ENCODE data around the gene SACM1L.

SACM1L gene

DNA sequence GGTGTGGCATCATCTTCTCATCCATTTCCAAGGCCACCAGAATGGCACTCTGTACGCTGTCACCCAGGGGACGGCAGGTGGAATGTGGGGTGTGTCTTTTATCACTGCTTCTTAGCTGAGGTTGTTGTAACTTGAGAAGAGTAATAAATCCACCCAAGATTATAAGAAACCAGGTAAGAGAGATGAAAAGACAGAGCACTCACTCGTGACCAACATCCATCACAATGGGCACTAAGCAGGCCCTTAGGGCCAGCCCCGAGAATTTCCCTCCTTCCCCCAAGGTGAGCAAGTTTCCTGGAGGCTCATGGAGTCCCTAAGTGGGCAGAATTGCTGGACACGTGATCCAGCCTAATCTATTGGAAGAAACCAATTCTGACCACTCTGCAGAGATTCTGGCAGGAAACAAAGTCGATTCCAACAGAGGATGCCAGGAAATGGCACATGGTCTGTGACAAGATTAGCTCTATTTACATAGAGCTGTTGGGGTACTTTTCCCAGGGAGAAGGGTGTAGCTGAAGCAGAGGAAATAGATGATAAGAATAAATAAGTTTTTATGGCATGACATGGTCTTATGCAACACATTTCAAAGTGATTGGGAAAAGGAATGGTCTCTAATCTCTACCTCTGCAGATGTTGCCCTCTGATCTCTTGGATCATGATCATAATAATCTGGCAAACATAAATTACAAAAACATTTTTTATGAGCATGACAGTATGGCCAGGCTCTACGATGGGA is 84.7 kb downstream of the SACM1L start:
- no peak for DNase-seq (ENCODE audit: low read depth)
- H3K4me3 ChIP-seq (ENCODE audit: low read length): no peak overlapping the region
- TF ChIP-seq, protein P1, sequence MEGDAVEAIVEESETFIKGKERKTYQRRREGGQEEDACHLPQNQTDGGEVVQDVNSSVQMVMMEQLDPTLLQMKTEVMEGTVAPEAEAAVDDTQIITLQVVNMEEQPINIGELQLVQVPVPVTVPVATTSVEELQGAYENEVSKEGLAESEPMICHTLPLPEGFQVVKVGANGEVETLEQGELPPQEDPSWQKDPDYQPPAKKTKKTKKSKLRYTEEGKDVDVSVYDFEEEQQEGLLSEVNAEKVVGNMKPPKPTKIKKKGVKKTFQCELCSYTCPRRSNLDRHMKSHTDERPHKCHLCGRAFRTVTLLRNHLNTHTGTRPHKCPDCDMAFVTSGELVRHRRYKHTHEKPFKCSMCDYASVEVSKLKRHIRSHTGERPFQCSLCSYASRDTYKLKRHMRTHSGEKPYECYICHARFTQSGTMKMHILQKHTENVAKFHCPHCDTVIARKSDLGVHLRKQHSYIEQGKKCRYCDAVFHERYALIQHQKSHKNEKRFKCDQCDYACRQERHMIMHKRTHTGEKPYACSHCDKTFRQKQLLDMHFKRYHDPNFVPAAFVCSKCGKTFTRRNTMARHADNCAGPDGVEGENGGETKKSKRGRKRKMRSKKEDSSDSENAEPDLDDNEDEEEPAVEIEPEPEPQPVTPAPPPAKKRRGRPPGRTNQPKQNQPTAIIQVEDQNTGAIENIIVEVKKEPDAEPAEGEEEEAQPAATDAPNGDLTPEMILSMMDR (IDR thresholded peaks at IDR 0.05; ENCODE audit: insufficient read depth, low read depth, low read length, missing control alignments): no peak

DNA sequence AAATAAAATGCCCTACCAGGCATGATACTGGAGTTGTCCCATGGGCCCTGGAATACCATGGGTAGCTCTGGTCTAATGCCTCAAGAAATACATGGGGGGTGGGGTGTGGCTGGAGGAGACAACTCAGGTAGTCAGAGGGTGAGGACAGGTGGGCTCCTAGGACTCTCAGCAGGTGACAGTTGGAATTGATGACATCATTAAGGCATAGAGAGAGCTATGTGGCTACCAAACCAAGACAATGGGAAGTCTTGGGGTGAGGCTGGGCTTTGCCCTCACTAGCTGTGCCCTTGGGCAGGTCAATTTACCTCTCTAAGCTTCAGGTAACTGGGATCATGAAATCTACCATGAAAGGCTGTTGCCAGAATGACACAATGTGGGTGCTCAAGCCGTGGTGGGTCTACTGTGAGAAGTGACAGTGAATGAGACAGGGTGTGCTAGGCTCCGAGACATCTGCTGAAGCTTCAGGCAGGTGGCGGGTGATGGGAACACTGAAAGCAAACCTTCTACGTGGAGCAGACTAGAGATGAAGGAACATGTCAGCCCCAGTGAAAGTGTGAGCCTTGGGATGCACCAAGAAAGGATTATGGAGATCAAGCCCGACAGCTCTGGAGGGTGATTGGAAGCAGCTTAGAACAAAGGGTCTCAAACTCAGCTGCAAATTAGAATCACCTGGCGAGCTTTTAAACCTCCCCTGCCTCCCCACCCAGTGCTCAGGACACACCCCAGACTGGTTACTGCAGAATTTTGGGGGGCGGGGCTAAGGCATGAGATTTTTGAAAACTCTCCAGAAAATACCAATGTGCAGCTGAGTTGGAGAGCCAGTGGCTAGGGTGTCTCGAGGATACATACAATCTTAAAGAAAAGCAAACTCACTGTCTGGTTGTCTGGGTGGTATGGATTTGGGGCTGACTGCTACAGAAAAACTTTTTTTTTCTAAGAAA is 85.7 kb downstream of the SACM1L start:
- H3K4me3 ChIP-seq (ENCODE audit: low read length): no peak overlapping the region
- DNase-seq (ENCODE audit: low read depth): no peak
- TF ChIP-seq, protein P1 (IDR thresholded peaks at IDR 0.05; ENCODE audit: insufficient read depth, low read depth, low read length, missing control alignments): no peak

DNA sequence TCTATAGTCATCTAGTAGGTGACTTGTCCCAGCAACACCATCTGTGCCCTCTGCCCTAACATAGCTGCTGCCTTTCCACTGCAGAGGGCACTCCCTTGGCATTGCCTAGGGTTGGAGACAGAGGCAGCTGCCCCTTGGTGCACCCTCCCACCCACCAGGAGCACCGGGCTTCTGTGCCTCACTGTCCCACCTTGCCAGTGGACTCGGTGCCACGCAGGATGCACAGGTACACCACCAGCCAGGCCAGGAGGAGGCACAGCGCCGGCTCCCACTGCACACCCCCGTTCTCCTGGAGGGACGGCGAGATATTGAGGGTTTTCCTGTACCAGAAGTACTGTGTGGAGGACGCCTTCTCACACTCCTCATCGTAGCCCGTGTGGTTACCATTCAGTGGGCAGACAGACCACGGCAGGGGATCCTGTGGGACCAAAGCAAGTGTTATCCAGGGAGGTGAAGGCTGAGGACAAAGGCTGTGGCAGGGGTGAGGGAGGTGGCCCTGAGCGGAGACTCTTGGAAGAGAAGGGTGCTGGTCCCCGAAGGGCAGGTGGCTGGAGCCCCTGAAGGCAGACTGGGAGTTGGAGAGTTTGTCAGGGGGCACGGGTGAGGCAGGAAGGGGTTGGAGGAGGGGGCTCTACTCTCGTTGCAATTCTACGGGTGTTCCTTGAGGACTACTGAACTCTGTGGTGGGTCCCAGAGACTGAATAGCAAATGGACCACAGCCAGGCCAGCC is 86.5 kb downstream of the SACM1L start:
- TF ChIP-seq, protein P1 (IDR thresholded peaks at IDR 0.05; ENCODE audit: insufficient read depth, low read depth, low read length, missing control alignments): no peak
- DNase-seq (ENCODE audit: low read depth): no peak
- H3K4me3 ChIP-seq (ENCODE audit: low read length): no peak overlapping the region

DNA sequence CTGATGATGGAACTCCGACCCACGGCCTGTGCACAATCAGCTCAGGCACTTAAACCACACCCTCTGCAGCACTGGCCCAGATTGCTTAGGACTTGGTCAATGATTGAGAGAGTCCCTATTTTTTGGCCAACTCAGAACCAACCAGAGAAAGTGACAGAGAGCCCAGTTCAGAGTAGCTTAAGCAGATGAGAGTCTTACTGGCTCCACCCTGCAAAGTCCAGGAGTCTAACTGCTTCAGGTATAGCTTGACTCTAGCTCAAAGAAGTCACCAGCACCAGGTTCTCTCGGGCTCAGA is 87.1 kb downstream of the SACM1L start:
- H3K4me3 ChIP-seq (ENCODE audit: low read length): no peak overlapping the region
- TF ChIP-seq, protein P1 (IDR thresholded peaks at IDR 0.05; ENCODE audit: insufficient read depth, low read depth, low read length, missing control alignments): no peak
- DNase-seq (ENCODE audit: low read depth): no peak

DNA sequence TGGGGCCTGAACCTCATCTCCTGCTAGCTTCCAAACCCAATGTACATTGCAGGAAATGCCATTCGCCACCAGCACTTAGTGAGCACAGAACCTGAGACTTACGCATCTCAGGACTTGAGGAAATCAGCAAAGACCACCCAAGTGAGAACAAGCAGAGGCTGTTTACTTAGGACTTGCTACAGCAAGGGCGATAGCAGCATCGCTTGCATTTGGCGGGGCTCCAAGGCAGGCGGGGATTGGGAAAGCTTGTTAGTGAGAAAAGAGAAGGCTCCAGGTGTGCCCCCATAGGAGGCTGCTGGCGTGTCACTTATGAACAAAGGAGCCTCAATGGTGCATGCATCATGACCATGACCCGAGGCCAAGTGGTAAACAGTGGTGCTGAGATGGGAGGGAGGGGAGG is 87.4 kb downstream of the SACM1L start:
- H3K4me3 ChIP-seq (ENCODE audit: low read length): no peak overlapping the region
- TF ChIP-seq, protein P1 (IDR thresholded peaks at IDR 0.05; ENCODE audit: insufficient read depth, low read depth, low read length, missing control alignments): no peak
- DNase-seq (ENCODE audit: low read depth): no peak

DNA sequence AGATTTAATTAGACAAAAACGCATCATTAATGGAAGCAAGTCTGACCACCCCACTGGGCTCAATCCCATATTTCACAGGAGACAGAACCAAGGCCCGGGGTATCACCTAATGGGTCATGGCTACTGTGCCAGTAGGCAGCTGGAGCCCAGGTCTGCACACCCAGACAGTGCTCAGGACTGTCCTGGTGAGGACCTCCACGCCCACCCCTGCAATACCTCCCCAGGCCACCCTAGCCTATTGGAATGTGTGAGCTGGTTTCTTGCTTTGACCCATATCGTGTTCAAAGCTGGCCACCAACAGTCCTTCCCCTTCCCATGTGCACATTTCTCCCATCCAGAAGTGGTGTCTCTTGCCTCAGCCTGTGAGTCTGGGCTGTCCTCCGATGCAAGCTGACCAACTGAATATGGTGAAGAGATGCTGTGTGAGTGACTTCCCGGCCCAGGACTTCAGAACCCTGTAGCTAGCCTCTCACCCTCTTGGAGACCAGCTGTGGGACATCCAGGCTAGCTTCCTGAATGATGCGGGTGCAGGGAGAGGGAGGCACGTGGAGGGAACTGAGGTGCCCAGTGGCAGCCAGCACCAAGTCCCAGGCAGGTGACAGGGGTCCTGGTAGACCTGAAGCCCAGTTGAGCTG is 88.0 kb downstream of the SACM1L start:
- DNase-seq (ENCODE audit: low read depth): no peak
- TF ChIP-seq, protein P1 (IDR thresholded peaks at IDR 0.05; ENCODE audit: insufficient read depth, low read depth, low read length, missing control alignments): no peak
- no peak overlapping the region for H3K4me3 ChIP-seq (ENCODE audit: low read length)
